ENCODE data around the gene EGF. TPM values are rescaled to one million over a fixed set of nuclear protein-coding genes. Genes with fewer than 3 reads are reported as not detected.
"Not testable (repeated sequence)": the region's sequence is repeated elsewhere in the genome, so short reads cannot be mapped to it uniquely, and the experiment has no call there.

Gene EGF
- total RNA-seq, 1 experiment from 2014 or later = 1.5 TPM

DNA sequence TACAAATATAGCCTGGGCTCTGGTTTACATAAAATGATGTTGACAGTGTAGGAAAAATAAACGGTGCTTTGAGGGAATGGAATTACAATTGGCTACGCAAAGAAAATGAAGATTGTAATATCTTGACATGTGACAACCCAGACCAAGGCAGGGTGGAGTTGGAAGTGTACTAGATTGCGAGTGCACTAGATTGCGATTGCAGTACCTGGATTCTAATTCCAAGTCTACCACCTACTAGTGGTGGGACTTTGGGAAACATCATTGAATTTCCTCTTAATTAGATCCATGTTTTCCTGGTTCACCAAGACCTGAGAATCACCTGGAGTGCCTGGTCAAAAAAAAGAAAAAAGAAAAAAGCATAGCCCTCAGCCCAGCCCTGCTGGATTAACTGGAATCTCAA is 18.6 kb downstream of the EGF start:
- Histone ChIP-seq H3K79me1 (ENCODE audit: insufficient read depth, low read depth, low read length, poor library complexity, severe bottlenecking) (no peaks in the 10 kb centered on the region), H3K23ac (ENCODE audit: insufficient read length, low read depth, low read length) (no peak overlapping the region), H3K27me3 (ENCODE audit: insufficient read depth, low read length) (no peaks in the 10 kb centered on the region), H3K23me2 (ENCODE audit: insufficient read length, low read depth, low read length, poor library complexity, severe bottlenecking) (no peaks in the 10 kb centered on the region), H3K27ac (ENCODE audit: insufficient read length, low read depth, low read length) (no peak overlapping the region), H4K8ac (replicated peaks; ENCODE audit: insufficient read length, low read depth, low read length) (no peak overlapping the region), H2BK12ac (ENCODE audit: insufficient read length, low read depth, low read length) (no peak overlapping the region), H3K14ac (ENCODE audit: insufficient read depth, low read length) (no peak overlapping the region), H3K9me3 (ENCODE audit: control insufficient read depth, low read depth, low read length) (no peaks in the 10 kb centered on the region), H3K4me2 (ENCODE audit: insufficient read depth, insufficient read length, low read length) (no peak overlapping the region), H2BK20ac (ENCODE audit: low read depth, low read length, poor library complexity, severe bottlenecking) (no peak overlapping the region), H3K9ac (ENCODE audit: extremely low read depth, insufficient read length, low read length) (no peak overlapping the region), H4K91ac (ENCODE audit: insufficient read length, low read depth, low read length) (no peak overlapping the region), H3K4ac (ENCODE audit: low read depth, low read length) (no peak overlapping the region), H2BK120ac (ENCODE audit: low read depth, low read length, poor library complexity, severe bottlenecking) (no peak overlapping the region), H4K20me1 (ENCODE audit: control insufficient read depth, insufficient read depth, insufficient read length) (no peaks in the 10 kb centered on the region), H3K4me1 (ENCODE audit: insufficient read depth, low read length) (no peaks in the 10 kb centered on the region; the same call in 1 of the 2 replicates), H3K18ac (ENCODE audit: insufficient read length, low read depth, low read length) (no peak overlapping the region), H2AK5ac (ENCODE audit: insufficient read length, low read length) (no peak overlapping the region), H3K79me2 (ENCODE audit: insufficient read depth, low read length) (no peaks in the 10 kb centered on the region), H2BK5ac (ENCODE audit: insufficient read length, low read length) (no peak overlapping the region), H2BK15ac (ENCODE audit: low read depth, low read length) (no peak overlapping the region), H3K56ac (ENCODE audit: insufficient read length, low read depth, low read length) (no peak overlapping the region), H2AFZ (ENCODE audit: low read length) (no peak overlapping the region), H4K5ac (ENCODE audit: insufficient read length, low read depth, low read length) (no peak overlapping the region), H3T11ph (ENCODE audit: low read length) (no peak overlapping the region)
- Mint-ChIP-seq H3K4me3 (no peak overlapping the region), H3K4me1 (peaks cover 35 to 38% of the 10 kb centered on the region in 2 experiments), H3K27me3 (ENCODE audit: low read depth) (no peaks in the 10 kb centered on the region), H3K36me3 (ENCODE audit: insufficient read depth in 1 of 3, low read depth in 3 of 3) (no peaks in the 10 kb centered on the region; a peak in 2 of 7 replicates), H3K27ac (no peak overlapping the region), H3K9me3 (peaks cover 0 to 7% of the 10 kb centered on the region in 2 experiments; a peak in 2 of 5 replicates)
- TF ChIP-seq, protein P1, sequence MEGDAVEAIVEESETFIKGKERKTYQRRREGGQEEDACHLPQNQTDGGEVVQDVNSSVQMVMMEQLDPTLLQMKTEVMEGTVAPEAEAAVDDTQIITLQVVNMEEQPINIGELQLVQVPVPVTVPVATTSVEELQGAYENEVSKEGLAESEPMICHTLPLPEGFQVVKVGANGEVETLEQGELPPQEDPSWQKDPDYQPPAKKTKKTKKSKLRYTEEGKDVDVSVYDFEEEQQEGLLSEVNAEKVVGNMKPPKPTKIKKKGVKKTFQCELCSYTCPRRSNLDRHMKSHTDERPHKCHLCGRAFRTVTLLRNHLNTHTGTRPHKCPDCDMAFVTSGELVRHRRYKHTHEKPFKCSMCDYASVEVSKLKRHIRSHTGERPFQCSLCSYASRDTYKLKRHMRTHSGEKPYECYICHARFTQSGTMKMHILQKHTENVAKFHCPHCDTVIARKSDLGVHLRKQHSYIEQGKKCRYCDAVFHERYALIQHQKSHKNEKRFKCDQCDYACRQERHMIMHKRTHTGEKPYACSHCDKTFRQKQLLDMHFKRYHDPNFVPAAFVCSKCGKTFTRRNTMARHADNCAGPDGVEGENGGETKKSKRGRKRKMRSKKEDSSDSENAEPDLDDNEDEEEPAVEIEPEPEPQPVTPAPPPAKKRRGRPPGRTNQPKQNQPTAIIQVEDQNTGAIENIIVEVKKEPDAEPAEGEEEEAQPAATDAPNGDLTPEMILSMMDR (conservative IDR thresholded peaks at IDR 0.05) = peak; percentile 44
- no CpG with 5 or more reads among the region's 4 CpGs for WGBS (ENCODE audit: extremely low coverage, insufficient read length, low lambda C conversion rate)
- DNase-seq = no peak

DNA sequence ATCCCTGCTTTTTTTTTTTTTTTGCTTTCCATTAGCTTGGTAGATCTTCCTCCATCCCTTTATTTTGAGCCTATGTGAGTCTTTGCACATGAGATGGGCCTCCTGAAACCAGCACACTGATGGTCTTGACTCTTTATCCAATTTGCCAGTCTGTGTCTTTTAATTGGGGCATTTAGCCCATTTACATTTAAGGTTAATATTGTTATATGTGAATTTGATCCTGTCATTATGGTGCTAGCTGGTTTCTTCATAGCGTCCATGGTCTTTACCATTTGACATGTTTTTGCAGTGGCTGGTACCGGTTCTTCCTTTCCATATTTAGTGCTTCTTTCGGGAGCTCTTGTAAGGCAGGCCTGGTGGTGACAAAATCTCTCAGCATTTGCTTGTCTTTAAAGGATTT is 24.7 kb downstream of the EGF start:
- not testable (repeated sequence) for H4K20me1 ChIP-seq (ENCODE audit: control insufficient read depth, insufficient read depth, insufficient read length); H2AK5ac ChIP-seq (ENCODE audit: insufficient read length, low read length); H2AFZ ChIP-seq (ENCODE audit: low read length); H2BK5ac ChIP-seq (ENCODE audit: insufficient read length, low read length); H3K27me3 Mint-ChIP-seq (ENCODE audit: low read depth); H3K4me3 Mint-ChIP-seq; H3T11ph ChIP-seq (ENCODE audit: low read length); H3K27ac Mint-ChIP-seq; H3K9me3 Mint-ChIP-seq; H4K5ac ChIP-seq (ENCODE audit: insufficient read length, low read depth, low read length); H3K9ac ChIP-seq (ENCODE audit: extremely low read depth, insufficient read length, low read length); H3K23me2 ChIP-seq (ENCODE audit: insufficient read length, low read depth, low read length, poor library complexity, severe bottlenecking); H3K56ac ChIP-seq (ENCODE audit: insufficient read length, low read depth, low read length); H3K4me1 ChIP-seq (ENCODE audit: insufficient read depth, low read length); H3K14ac ChIP-seq (ENCODE audit: insufficient read depth, low read length); H2BK120ac ChIP-seq (ENCODE audit: low read depth, low read length, poor library complexity, severe bottlenecking); H3K18ac ChIP-seq (ENCODE audit: insufficient read length, low read depth, low read length); H3K4me2 ChIP-seq (ENCODE audit: insufficient read depth, insufficient read length, low read length); H4K91ac ChIP-seq (ENCODE audit: insufficient read length, low read depth, low read length); H2BK12ac ChIP-seq (ENCODE audit: insufficient read length, low read depth, low read length); H3K9me3 ChIP-seq (ENCODE audit: control insufficient read depth, low read depth, low read length); H3K23ac ChIP-seq (ENCODE audit: insufficient read length, low read depth, low read length); H3K79me2 ChIP-seq (ENCODE audit: insufficient read depth, low read length); H2BK15ac ChIP-seq (ENCODE audit: low read depth, low read length); H2BK20ac ChIP-seq (ENCODE audit: low read depth, low read length, poor library complexity, severe bottlenecking); H3K79me1 ChIP-seq (ENCODE audit: insufficient read depth, low read depth, low read length, poor library complexity, severe bottlenecking); H3K27me3 ChIP-seq (ENCODE audit: insufficient read depth, low read length); H3K4ac ChIP-seq (ENCODE audit: low read depth, low read length); H3K4me1 Mint-ChIP-seq; DNase-seq; H4K8ac ChIP-seq (replicated peaks; ENCODE audit: insufficient read length, low read depth, low read length); H3K36me3 Mint-ChIP-seq (ENCODE audit: insufficient read depth in 1 of 3, low read depth in 3 of 3); H3K27ac ChIP-seq (ENCODE audit: insufficient read length, low read depth, low read length)
- WGBS (ENCODE audit: extremely low coverage, insufficient read length, low lambda C conversion rate) = no CpG with 5 or more reads among the region's 3 CpGs
